ENCODE results near the gene GNB1. TPM values are rescaled to one million over a fixed set of nuclear protein-coding genes. Genes with fewer than 3 reads are reported as not detected.

The GNB1 gene
- total and polyA plus RNA-seq, 2 donors (not counting 1 experiment from before 2014, with no cell fraction given) = 91.3 to 485 TPM

DNA sequence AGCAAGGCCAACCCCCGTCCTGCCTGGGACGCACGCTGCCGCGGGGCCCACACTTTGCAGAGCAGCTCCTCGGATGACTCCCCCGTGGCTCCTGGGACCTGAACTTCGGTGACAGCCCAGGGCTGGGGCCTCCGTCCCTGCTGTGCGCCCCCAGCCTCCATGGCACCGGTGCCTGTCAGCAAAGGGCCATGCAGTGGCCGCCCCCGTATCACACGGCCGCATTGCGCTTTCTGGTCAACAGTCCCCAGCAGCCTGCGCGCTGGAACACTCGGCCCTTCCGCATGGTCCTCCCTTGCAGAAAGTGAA lies 130.6 kb downstream of the GNB1 start:
- Histone ChIP-seq H3K4me2 (ENCODE audit: extremely low read depth, insufficient read depth, low read length) (no peak overlapping the region), H3K9me3 (ENCODE audit: control insufficient read depth, insufficient read depth, low read depth, low read length) (no peaks in the 10 kb centered on the region), H3K27me3 (ENCODE audit: control insufficient read depth, insufficient read depth, low read length) (no peaks in the 10 kb centered on the region), H4K20me1 (ENCODE audit: control insufficient read depth, extremely low read depth, insufficient read depth, low read length) (no peaks in the 10 kb centered on the region), H3K4me1 (ENCODE audit: control insufficient read depth, extremely low read depth, insufficient read depth, low read length) (no peaks in the 10 kb centered on the region), H3K36me3 (ENCODE audit: control insufficient read depth, insufficient read depth, low read length) (peaks cover 33% of the 10 kb centered on the region), H3K4me3 (replicated peaks in 1 of 4; ENCODE audit: control extremely low read depth in 1 of 4, insufficient read depth in 1 of 4, low read depth in 3 of 4, low read length in 4 of 4) (no peak overlapping the region), H3K9ac (ENCODE audit: insufficient read depth, low read length) (no peak overlapping the region), H3K79me2 (ENCODE audit: control insufficient read depth, insufficient read depth, low read length) (peaks cover 9% of the 10 kb centered on the region), H3K27ac (ENCODE audit: insufficient read depth, low read length) (no peak overlapping the region), H2AFZ (ENCODE audit: low read length) (no peak overlapping the region)
- TF ChIP-seq EZH2 (IDR thresholded peaks at IDR 0.05; ENCODE audit: low read length, missing control alignments) = no peak
- TF ChIP-seq, protein P1, sequence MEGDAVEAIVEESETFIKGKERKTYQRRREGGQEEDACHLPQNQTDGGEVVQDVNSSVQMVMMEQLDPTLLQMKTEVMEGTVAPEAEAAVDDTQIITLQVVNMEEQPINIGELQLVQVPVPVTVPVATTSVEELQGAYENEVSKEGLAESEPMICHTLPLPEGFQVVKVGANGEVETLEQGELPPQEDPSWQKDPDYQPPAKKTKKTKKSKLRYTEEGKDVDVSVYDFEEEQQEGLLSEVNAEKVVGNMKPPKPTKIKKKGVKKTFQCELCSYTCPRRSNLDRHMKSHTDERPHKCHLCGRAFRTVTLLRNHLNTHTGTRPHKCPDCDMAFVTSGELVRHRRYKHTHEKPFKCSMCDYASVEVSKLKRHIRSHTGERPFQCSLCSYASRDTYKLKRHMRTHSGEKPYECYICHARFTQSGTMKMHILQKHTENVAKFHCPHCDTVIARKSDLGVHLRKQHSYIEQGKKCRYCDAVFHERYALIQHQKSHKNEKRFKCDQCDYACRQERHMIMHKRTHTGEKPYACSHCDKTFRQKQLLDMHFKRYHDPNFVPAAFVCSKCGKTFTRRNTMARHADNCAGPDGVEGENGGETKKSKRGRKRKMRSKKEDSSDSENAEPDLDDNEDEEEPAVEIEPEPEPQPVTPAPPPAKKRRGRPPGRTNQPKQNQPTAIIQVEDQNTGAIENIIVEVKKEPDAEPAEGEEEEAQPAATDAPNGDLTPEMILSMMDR (conservative IDR thresholded peaks at IDR 0.05 in 1 of 2, IDR thresholded peaks at IDR 0.05 in 1 of 2; ENCODE audit: low read depth in 1 of 2, low read length in 2 of 2) = no peak
- no peak for DNase-seq (ENCODE audit: low read depth in 2 of 2)

DNA sequence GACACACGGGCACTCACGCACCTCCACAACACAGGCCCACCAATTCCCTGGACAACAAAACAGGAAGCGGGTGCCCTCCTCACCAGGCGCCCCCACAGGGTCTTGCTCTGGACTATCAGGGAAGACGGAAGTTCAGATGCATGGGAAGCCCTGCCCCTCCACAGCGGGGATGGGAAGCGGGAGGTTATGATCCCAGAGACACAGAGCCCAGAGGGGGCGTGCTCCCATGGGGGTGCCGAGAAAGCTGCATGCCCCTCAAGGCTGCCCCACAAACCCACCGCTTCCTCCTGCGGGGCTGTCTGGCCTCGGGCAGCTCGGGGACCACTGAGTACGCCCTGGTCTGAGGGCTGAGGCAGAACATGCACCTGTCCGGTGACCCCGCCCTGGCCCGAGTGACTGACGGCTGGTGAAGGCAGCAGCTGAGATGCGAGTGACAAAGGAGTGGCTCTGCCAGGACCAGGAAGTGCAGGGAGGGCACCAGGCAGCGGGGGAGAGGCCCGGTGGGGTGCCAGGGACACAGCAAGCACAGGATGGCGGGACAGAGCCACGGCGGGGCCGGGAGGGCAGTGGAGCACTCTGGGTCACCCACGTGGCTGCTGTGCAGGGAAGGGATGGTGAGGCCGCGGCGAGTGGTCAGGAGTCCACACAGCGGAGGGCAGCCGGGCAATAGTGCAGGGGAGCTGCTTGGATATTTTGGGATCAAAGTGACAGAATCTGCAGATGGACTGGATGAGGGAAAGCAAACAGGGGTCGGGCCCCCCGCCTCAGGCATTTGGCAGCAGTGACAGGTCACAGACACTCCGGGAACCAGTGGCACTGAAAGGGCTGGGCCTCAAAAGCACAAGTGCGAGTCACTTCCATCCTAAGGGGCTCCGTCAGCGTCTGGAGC lies 131.2 kb downstream of the GNB1 start:
- H3K79me2 ChIP-seq (ENCODE audit: control insufficient read depth, insufficient read depth, low read length) = peaks cover 7% of the 10 kb centered on the region
- H4K20me1 ChIP-seq (ENCODE audit: control insufficient read depth, extremely low read depth, insufficient read depth, low read length) = no peaks in the 10 kb centered on the region
- TF ChIP-seq, protein P1 (conservative IDR thresholded peaks at IDR 0.05 in 1 of 2, IDR thresholded peaks at IDR 0.05 in 1 of 2; ENCODE audit: low read depth in 1 of 2, low read length in 2 of 2) = no peak
- no peak for TF ChIP-seq EZH2 (IDR thresholded peaks at IDR 0.05; ENCODE audit: low read length, missing control alignments)

DNA sequence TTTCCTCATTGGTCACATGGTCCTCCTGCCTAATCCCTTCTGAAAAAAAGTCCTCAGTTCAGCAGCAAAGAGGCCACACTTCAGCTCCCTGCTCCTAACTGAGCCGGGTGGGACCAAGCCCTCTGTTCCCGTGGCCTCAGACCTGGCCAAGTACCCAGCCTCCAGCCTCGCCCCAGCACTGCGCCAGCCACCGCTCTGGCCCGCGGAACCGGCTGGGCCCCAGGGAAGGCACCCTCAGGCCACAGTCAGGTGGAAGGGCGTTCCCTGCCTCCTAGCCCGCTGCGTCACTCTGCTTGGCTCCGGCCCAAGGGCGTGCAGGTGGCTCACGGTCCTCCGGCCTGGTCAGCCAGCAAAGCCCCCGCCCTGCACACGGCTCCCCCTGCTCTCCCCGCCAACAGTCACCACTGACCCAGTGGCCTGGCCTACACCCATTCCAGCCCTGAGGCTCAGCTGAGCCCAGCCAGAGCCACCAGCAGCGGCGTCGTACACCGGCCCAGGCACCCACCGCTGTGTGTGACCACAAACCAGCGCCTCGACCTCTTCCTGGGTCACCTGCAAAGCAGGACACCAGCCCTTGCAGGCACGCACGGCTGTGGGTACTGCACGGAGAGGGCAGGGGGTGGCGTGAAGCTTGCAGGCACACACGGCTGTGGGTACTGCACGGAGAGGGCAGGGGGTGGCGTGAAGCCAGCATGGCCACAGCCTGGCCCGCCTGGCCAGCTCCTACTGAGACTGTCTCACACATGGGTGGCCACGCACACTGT lies 132.0 kb downstream of the GNB1 start:
- peaks cover 6% of the 10 kb centered on the region for H3K79me2 ChIP-seq (ENCODE audit: control insufficient read depth, insufficient read depth, low read length)
- no peak overlapping the region for H3K9ac ChIP-seq (ENCODE audit: insufficient read depth, low read length)
- no peak overlapping the region for H3K27ac ChIP-seq (ENCODE audit: insufficient read depth, low read length)
- H3K4me1 ChIP-seq (ENCODE audit: control insufficient read depth, extremely low read depth, insufficient read depth, low read length) = no peaks in the 10 kb centered on the region
- H2AFZ ChIP-seq (ENCODE audit: low read length) = no peak overlapping the region
- no peak for DNase-seq (ENCODE audit: low read depth in 2 of 2)
- H4K20me1 ChIP-seq (ENCODE audit: control insufficient read depth, extremely low read depth, insufficient read depth, low read length) = no peaks in the 10 kb centered on the region
- peaks cover 40% of the 10 kb centered on the region for H3K36me3 ChIP-seq (ENCODE audit: control insufficient read depth, insufficient read depth, low read length)
- no peak overlapping the region for H3K4me2 ChIP-seq (ENCODE audit: extremely low read depth, insufficient read depth, low read length)
- no peak for TF ChIP-seq EZH2 (IDR thresholded peaks at IDR 0.05; ENCODE audit: low read length, missing control alignments)
- TF ChIP-seq, protein P1 (conservative IDR thresholded peaks at IDR 0.05 in 1 of 2, IDR thresholded peaks at IDR 0.05 in 1 of 2; ENCODE audit: low read depth in 1 of 2, low read length in 2 of 2) = no peak
- H3K4me3 ChIP-seq (replicated peaks in 1 of 4; ENCODE audit: control extremely low read depth in 1 of 4, insufficient read depth in 1 of 4, low read depth in 3 of 4, low read length in 4 of 4) = no peak overlapping the region
- H3K27me3 ChIP-seq (ENCODE audit: control insufficient read depth, insufficient read depth, low read length) = no peaks in the 10 kb centered on the region
- no peaks in the 10 kb centered on the region for H3K9me3 ChIP-seq (ENCODE audit: control insufficient read depth, insufficient read depth, low read depth, low read length)

More for the DNA sequence above, 131.2 kb downstream of the GNB1 start:
- Histone ChIP-seq H3K27me3 (ENCODE audit: control insufficient read depth, insufficient read depth, low read length) (no peaks in the 10 kb centered on the region), H3K4me1 (ENCODE audit: control insufficient read depth, extremely low read depth, insufficient read depth, low read length) (no peaks in the 10 kb centered on the region), H3K9ac (ENCODE audit: insufficient read depth, low read length) (no peak overlapping the region), H3K4me2 (ENCODE audit: extremely low read depth, insufficient read depth, low read length) (no peak overlapping the region), H3K36me3 (ENCODE audit: control insufficient read depth, insufficient read depth, low read length) (peaks cover 33% of the 10 kb centered on the region), H3K27ac (ENCODE audit: insufficient read depth, low read length) (no peak overlapping the region), H3K4me3 (replicated peaks in 1 of 4; ENCODE audit: control extremely low read depth in 1 of 4, insufficient read depth in 1 of 4, low read depth in 3 of 4, low read length in 4 of 4) (no peak overlapping the region), H2AFZ (ENCODE audit: low read length) (no peak overlapping the region), H3K9me3 (ENCODE audit: control insufficient read depth, insufficient read depth, low read depth, low read length) (no peaks in the 10 kb centered on the region)
- DNase-seq (ENCODE audit: low read depth in 2 of 2) = no peak
